Left lung (tissue), 10 donors: ENCODE measurements around the gene RETREG3. TPM values are rescaled to one million over a fixed set of nuclear protein-coding genes. Genes with fewer than 3 reads are reported as not detected.
"Not testable (repeated sequence)": the region's sequence is repeated elsewhere in the genome, so short reads cannot be mapped to it uniquely, and the experiment has no call there.

Experiments used
- ATAC-seq: fragments of 200-7000 bp; cut with Tn5 transposase; one replicate; pipeline ENCODE4 v1.9.1; 2020; ENCODE audit warnings: moderate library complexity
- DNase-seq, 4 donors: peaks; one replicate each; pipeline ENCODE4 v3.0.0-alpha.2; 2013 to 2020
- H3K27ac ChIP-seq, 2 donors: fragments of 200-600 bp; sonication (generic) in 1 of 2; one replicate each; pipeline versions ENCODE4 v1.5.0 to v1.8.0; 2020 to 2021
- H3K27me3 ChIP-seq, 2 donors: fragments of 200-600 bp; sonication (generic) in 1 of 2; one replicate each; pipeline versions ENCODE4 v1.5.0 to v1.8.0; 2020 to 2021
- H3K36me3 ChIP-seq, 2 donors: fragments of 200-600 bp; sonication (generic) in 1 of 2; one replicate each; pipeline versions ENCODE4 v1.5.0 to v1.8.0; 2020 to 2021
- H3K4me1 ChIP-seq, 2 donors: fragments of 200-600 bp; one replicate each; pipeline ENCODE4 v1.8.0; 2021
- H3K4me3 ChIP-seq, 2 donors: fragments of 200-600 bp; sonication (generic) in 1 of 2; one replicate each; pipeline versions ENCODE4 v1.5.0 to v1.8.0; 2020 to 2021; ENCODE audit warnings: mild to moderate bottlenecking in 1 of 2
- H3K9me3 ChIP-seq, 2 donors: fragments of 200-600 bp; sonication (generic) in 1 of 2; one replicate each; pipeline versions ENCODE4 v1.5.0 to v1.8.0; 2020 to 2021
- intact Hi-C, 2 donors: fragments of 100-400 bp; cut with DNase I; formaldehyde crosslinking; loops; one replicate each; pipeline versions ENCODE4 v1.11.2 to v1.14.2; 2022
- polyA plus RNA-seq, 6 donors: library from polyadenylated mRNA; unstranded; fragments of 120-200 nt; gene quantifications; one replicate each; pipeline ENCODE4 v1.2.1, GENCODE V29; 2013; ENCODE audit not compliant: insufficient read length in 6 of 6
- total RNA-seq, 2 donors: library from RNA; stranded (reverse); fragmentation: NEBNext Ultra II Directional; extraction: Animal tissue kit (Norgen Biotek cat#: 25700); gene quantifications; one replicate each; pipeline ENCODE4 v1.2.1, GENCODE V29; 2021
- TF ChIP-seq, protein P1 (sequence below), 2 donors: fragments of 200-600 bp; sonication (generic) in 1 of 2; IDR thresholded peaks; one replicate each; pipeline versions ENCODE4 v1.5.0 to v1.8.0; 2021; ENCODE audit warnings: antibody characterized with exemption in 2 of 2
- donor health status: DM: no; HTN: yes; CAD: no.
- donor health status: DM: no; HTN: no; CAD: no.

RETREG3 gene
- total and polyA plus RNA-seq, 8 donors: 50.6 to 75.5 (median 60.0) TPM

DNA sequence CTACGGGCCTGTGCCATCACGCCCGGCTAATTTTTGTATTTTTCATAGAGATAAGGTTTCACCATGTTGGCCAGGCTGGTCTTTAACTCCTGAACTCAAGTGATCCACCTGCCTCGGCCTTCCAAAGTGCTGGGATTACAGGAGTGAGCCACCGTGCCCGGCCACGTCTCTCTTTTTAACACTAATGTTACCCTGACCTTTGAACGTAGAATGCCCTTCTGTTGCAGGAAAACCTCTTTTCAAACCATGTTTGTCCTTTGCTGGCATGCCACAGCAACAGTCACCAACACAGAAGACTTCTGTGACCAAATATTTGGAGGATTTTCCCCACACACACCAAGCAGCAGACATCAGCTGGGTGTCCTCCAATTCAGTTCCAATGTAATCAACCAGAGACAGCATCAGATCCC, 64.3 kb downstream of the RETREG3 start:
- Histone ChIP-seq H3K4me3 (no peak overlapping the region), H3K4me1 (peaks cover 0 to 19% of the 10 kb centered on the region in 2 donors), H3K27ac (no peak overlapping the region), H3K27me3 (peaks cover 0 to 20% of the 10 kb centered on the region in 2 donors), H3K9me3 (no peaks in the 10 kb centered on the region), H3K36me3 (peaks cover 0 to 52% of the 10 kb centered on the region in 2 donors)
- ATAC-seq (no peak), DNase-seq (no peak)
- TF ChIP-seq, protein P1, sequence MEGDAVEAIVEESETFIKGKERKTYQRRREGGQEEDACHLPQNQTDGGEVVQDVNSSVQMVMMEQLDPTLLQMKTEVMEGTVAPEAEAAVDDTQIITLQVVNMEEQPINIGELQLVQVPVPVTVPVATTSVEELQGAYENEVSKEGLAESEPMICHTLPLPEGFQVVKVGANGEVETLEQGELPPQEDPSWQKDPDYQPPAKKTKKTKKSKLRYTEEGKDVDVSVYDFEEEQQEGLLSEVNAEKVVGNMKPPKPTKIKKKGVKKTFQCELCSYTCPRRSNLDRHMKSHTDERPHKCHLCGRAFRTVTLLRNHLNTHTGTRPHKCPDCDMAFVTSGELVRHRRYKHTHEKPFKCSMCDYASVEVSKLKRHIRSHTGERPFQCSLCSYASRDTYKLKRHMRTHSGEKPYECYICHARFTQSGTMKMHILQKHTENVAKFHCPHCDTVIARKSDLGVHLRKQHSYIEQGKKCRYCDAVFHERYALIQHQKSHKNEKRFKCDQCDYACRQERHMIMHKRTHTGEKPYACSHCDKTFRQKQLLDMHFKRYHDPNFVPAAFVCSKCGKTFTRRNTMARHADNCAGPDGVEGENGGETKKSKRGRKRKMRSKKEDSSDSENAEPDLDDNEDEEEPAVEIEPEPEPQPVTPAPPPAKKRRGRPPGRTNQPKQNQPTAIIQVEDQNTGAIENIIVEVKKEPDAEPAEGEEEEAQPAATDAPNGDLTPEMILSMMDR (IDR thresholded peaks at IDR 0.05): no peak
- intact Hi-C loops: no loop called here

DNA sequence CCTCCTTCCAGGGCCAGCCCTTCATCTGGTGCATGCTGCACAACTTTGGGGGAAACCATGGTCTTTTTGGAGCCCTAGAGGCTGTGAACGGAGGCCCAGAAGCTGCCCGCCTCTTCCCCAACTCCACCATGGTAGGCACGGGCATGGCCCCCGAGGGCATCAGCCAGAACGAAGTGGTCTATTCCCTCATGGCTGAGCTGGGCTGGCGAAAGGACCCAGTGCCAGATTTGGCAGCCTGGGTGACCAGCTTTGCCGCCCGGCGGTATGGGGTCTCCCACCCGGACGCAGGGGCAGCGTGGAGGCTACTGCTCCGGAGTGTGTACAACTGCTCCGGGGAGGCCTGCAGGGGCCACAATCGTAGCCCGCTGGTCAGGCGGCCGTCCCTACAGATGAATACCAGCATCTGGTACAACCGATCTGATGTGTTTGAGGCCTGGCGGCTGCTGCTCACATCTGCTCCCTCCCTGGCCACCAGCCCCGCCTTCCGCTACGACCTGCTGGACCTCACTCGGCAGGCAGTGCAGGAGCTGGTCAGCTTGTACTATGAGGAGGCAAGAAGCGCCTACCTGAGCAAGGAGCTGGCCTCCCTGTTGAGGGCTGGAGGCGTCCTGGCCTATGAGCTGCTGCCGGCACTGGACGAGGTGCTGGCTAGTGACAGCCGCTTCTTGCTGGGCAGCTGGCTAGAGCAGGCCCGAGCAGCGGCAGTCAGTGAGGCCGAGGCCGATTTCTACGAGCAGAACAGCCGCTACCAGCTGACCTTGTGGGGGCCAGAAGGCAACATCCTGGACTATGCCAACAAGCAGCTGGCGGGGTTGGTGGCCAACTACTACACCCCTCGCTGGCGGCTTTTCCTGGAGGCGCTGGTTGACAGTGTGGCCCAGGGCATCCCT, 65.7 kb downstream of the RETREG3 start:
- DNase-seq (no peak), ATAC-seq (no peak)
- Histone ChIP-seq H3K36me3 (peaks cover 0 to 64% of the 10 kb centered on the region in 2 donors), H3K9me3 (no peaks in the 10 kb centered on the region), H3K27ac (no peak overlapping the region), H3K4me3 (no peak overlapping the region), H3K27me3 (peaks cover 0 to 11% of the 10 kb centered on the region in 2 donors), H3K4me1 (peaks cover 0 to 12% of the 10 kb centered on the region in 2 donors)
- TF ChIP-seq, protein P1 (IDR thresholded peaks at IDR 0.05): no peak
- intact Hi-C loops: no loop called here

DNA sequence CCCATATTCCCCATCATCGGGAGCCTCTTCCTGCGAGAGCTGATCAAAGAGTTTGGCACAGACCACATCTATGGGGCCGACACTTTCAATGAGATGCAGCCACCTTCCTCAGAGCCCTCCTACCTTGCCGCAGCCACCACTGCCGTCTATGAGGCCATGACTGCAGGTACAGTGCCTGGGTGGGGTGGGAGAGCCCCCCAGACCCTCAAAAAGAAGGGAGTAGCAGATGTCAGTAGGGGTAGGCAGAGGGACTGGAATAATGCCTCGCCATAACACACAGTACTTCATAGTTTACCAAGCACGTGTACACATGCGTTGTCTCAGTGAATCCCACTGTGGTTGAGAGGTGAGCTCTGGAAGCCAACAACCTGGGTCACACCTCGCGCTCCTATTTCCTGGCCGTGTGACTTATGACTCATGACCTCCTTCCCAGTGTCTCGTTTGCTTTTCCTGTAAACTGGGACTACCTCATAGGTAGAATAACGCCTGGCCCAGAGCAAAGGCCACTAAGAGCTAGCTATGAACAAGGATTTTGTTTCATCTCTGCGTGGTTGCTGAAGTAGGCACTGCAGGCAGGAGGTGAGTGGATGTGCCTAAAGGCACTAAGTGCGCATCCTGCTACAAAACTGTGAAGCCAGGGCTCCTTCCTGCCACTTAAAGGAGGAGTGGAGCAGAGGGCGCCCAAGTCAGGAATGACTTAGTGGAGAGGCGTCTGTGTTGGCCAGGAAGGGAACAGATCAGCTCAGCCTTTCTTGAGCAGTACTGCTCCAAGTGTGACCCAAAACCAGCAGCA, 67.9 kb downstream of the RETREG3 start:
- H3K9me3 ChIP-seq: no peaks in the 10 kb centered on the region
- TF ChIP-seq, protein P1 (IDR thresholded peaks at IDR 0.05): no peak
- peaks cover 0 to 69% of the 10 kb centered on the region in 2 donors for H3K36me3 ChIP-seq
- intact Hi-C loops: no loop called here
- ATAC-seq (no peak), DNase-seq (no peak)
- no peaks in the 10 kb centered on the region for H3K27me3 ChIP-seq
- no peak overlapping the region for H3K27ac ChIP-seq
- no peak overlapping the region for H3K4me3 ChIP-seq
- H3K4me1 ChIP-seq: peaks cover 5 to 25% of the 10 kb centered on the region in 2 donors

DNA sequence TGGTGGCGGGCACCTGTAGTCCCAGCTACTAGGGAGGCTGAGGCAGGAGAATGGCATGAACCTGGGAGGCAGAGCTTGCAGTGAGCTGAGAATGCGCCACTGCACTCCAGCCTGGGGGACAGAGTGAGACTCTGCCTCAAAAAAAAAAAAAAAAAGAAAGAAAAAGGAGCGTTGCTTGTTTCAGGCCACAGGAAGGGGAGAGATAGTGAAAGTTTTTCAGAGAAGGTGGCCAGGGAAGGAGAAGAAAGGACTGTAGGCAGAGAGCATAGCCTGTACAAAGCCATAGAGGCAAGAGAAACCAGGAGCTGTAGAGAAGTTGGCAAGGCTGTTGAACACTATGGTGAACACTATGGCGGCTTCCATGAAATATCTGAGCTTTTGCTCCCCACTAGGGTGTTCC, 68.6 kb downstream of the RETREG3 start:
- H3K9me3 ChIP-seq, intact Hi-C loops, H3K4me3 ChIP-seq, H3K27me3 ChIP-seq, ATAC-seq, H3K27ac ChIP-seq, DNase-seq: not testable (repeated sequence)
- H3K4me1 ChIP-seq: peaks cover 7 to 27% of the 10 kb centered on the region in 2 donors
- peaks cover 0 to 69% of the 10 kb centered on the region in 2 donors for H3K36me3 ChIP-seq

DNA sequence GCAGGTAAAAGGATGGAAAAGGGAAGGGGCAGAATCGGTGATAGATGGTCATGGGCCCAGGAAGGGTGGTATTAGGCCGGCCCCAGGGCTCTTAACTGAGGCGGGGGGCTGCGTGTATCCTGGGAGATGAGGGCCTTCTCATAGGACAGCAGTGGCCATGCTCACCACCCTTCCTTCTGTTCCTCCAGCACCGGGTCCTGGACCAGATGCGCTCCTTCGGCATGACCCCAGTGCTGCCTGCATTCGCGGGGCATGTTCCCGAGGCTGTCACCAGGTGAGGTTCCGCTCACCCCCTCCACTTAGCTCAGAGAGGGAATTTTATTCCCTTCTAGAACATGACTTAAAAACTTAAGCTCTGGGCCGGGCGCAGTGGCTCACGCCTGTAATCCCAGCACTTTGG, 70.7 kb downstream of the RETREG3 start:
- H3K27me3 ChIP-seq: no peaks in the 10 kb centered on the region
- H3K9me3 ChIP-seq: no peaks in the 10 kb centered on the region
- intact Hi-C loops: no loop called here
- ATAC-seq (no peak), DNase-seq (no peak)
- H3K4me3 ChIP-seq: no peak overlapping the region
- TF ChIP-seq, protein P1 (IDR thresholded peaks at IDR 0.05): no peak
- H3K4me1 ChIP-seq: peaks cover 10 to 33% of the 10 kb centered on the region in 2 donors
- H3K36me3 ChIP-seq: peaks cover 0 to 53% of the 10 kb centered on the region in 2 donors
- no peak overlapping the region for H3K27ac ChIP-seq
